Thyroid gland (tissue), 4 donors: ENCODE measurements around the gene CD55.

Experiments used
- POLR2A ChIP-seq, 2 donors: fragments of 450-650 bp; IDR thresholded peaks; one replicate each; pipeline ENCODE4 v1.6.1; 2017; ENCODE audit warnings: antibody characterized with exemption in 2 of 2, mild to moderate bottlenecking in 2 of 2, moderate library complexity in 1 of 2
- TF ChIP-seq, protein P1 (sequence below), 6 experiments: fragments of 200-600 bp in 3 of 6; fragments of 450-650 bp in 3 of 6; sonication (generic) in 3 of 6; IDR thresholded peaks; one replicate each; pipeline ENCODE4 v1.5.1; 2016 to 2019; ENCODE audit warnings: antibody characterized with exemption in 6 of 6, mild to moderate bottlenecking in 2 of 6, inconsistent platforms in 1 of 6, moderate library complexity in 1 of 6

DNA sequence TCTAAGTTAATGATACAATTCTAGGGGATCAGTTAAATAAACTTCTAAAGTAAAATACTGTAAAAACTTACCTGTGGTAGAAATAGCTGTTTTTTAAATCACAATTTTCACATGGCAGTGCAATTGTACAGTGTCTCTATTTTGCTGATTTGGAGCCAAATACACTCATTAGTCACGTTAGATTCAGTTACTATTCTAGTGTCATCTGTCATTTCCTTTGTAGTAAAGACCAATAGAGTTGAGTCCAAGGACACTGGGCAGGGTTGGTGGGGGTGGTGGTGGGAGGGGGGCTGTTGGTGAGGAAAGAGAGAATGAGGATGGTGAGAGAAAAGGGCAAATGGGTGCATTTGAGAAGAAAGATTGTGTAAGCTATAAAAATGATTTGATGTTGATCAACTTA lies 33.6 kb downstream of the CD55 start:
- TF ChIP-seq, protein P1, sequence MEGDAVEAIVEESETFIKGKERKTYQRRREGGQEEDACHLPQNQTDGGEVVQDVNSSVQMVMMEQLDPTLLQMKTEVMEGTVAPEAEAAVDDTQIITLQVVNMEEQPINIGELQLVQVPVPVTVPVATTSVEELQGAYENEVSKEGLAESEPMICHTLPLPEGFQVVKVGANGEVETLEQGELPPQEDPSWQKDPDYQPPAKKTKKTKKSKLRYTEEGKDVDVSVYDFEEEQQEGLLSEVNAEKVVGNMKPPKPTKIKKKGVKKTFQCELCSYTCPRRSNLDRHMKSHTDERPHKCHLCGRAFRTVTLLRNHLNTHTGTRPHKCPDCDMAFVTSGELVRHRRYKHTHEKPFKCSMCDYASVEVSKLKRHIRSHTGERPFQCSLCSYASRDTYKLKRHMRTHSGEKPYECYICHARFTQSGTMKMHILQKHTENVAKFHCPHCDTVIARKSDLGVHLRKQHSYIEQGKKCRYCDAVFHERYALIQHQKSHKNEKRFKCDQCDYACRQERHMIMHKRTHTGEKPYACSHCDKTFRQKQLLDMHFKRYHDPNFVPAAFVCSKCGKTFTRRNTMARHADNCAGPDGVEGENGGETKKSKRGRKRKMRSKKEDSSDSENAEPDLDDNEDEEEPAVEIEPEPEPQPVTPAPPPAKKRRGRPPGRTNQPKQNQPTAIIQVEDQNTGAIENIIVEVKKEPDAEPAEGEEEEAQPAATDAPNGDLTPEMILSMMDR (IDR thresholded peaks at IDR 0.05): no peak
- no peak for TF ChIP-seq POLR2A (IDR thresholded peaks at IDR 0.05)
